Retinal pigment epithelial cell (primary cell): ENCODE measurements around the gene MOCS3.

Source experiments
- DNase-seq: peaks from one replicate; pipeline ENCODE4 v3.0.0-alpha.2; 2010; ENCODE audit warnings: low read depth
- H3K4me3 ChIP-seq: 2 replicates; pipeline ENCODE4 v1.5.1; 2011; ENCODE audit warnings: mild to moderate bottlenecking, low read length, control low read depth, moderate library complexity
- CTCF ChIP-seq: conservative IDR thresholded peaks from 2 replicates; pipeline ENCODE4 v1.5.1; 2011; ENCODE audit warnings: low read depth, low read length, control low read depth, inconsistent platforms

MOCS3 gene

GRCh38 chr20:51004305-51004727, 45.7 kb downstream of the MOCS3 start:
- H3K4me3 ChIP-seq: no peak overlapping the region
- DNase-seq: no peak
- TF ChIP-seq CTCF: no peak

DNA sequence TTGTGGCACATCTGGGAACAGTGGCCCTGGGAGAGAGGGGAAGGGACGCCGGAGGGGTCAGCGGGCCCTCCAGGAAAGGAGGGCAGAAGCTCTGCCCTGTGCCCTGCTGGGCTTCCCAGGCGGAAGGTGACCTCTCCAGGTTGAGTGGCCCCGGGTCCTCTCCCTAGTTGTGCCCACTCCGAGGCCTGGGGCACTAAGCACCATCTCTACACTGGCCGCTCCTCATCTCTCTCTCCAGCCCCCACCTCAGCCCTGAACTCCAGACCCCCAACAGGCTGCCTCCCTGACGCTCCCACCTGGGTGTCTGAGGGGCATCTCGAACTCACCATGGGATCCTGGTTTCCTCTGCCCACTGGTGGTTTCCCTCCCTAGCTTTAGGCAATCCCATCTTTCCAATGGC, 46.2 kb downstream of the MOCS3 start:
- no peak overlapping the region for H3K4me3 ChIP-seq
- DNase-seq: no peak
- no peak for TF ChIP-seq CTCF

GRCh38 chr20:51005214-51005613, 46.6 kb downstream of the MOCS3 start:
- no peak for TF ChIP-seq CTCF
- H3K4me3 ChIP-seq: no peak overlapping the region
- no peak for DNase-seq

DNA sequence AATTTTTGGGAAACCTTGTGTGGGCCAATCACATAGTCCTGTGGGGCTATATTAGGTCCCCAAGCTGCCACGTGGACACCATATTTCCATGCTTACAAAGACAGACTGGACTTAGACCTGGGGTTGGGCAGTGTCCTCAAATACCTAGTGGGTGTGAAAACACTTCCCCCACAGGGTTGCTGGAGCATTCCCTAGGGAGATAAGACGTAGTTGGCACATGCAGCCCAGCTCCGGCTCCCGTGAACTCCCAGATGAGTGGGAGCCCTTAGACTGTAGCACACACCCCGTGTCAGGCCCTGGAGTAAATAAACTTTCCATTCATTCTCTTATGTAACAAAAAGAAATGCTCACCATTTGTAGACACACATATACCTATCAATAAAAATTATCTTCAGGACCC, 50.1 kb downstream of the MOCS3 start:
- no peak for TF ChIP-seq CTCF
- DNase-seq: no peak
- no peak overlapping the region for H3K4me3 ChIP-seq

DNA sequence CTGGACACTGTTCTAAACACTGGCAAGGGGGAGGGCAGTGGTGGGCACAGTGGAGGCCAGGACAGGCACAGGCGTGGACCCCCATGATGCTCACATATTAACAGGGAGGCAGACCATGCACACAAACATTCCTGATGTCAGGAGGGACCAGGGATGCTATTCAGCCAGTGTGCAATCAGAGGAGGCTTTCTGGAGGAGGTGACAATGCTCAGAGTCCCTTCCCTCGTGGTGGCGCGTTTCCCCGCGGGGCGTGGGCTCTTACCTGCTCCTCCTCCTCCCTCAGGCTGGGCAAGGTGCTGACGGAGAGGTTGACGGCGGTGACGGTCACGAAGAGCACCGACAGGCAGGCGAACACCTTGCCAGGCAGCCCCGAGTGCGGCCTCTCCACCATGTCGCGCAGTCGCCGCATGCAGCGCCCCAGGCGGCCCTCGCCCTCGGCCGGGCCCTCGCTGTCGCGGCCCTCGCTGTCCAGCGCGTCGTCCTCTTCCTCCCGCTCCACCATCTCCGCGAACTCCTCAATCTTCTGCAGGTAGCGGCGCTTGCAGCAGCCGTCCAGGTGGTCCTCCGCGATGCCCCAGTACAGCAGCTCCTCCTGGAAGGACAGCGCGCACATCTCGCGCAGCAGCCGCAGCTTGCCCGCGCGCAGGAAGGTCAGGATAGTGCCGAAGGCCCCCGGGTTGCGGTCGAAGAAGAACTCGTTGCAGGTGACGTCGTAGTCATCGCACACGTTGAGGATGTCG, 50.9 kb downstream of the MOCS3 start:
- no peak overlapping the region for H3K4me3 ChIP-seq
- no peak for TF ChIP-seq CTCF
- no peak for DNase-seq

GRCh38 chr20:51010043-51010365, 51.4 kb downstream of the MOCS3 start:
- H3K4me3 ChIP-seq: no peak overlapping the region
- no peak for DNase-seq
- TF ChIP-seq CTCF: no peak

DNA sequence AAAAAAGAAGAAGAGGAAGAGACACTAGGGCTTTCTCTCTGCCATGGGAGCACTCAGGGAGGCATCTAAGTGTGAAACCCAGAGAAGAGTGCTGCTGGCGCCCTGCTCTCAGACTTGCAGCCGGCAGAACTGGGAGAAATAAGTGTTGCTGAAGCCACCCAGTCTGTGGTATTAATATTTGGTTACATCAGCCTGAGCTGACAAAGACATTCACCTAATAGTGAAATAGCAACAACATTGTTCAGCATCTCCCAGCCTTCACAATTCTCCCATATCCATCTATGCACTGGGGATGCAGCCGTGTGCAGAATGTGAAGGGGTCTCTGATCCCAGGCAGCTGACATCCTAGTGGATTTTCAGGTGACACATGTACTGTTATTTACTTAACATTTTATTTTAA, 52.3 kb downstream of the MOCS3 start:
- DNase-seq: no peak
- no peak for TF ChIP-seq CTCF
- no peak overlapping the region for H3K4me3 ChIP-seq
